ENCODE results near the gene ZNF688. TPM values are rescaled to one million over a fixed set of nuclear protein-coding genes. Genes with fewer than 3 reads are reported as not detected.

Gene ZNF688
- total RNA-seq, 4 donors from 2014 or later: 17.6 to 33.4 (median 23.5) TPM

DNA sequence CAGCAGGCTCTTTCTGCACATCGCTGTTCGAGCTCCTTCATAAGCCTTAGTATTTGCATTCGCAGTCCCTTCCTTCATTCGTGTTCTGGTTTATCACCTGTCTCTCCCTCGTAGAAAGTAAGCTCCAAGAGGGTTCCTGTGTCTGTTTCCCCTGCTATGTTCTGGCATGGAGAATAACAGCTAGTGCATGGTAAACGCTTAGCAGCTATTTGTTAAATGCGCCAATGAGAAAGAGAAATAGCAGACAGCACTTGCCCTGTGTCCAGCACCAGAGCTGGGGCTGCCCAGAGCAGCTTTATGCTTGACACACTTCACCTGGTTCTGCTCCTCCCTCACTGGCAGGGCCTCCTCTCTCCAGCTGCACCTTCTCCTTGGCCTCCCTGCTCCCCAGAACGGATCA lies 5.5 kb downstream of the ZNF688 start:
- Histone ChIP-seq H3K4me1 (peaks cover 13 to 25% (median 20%) of the 10 kb centered on the region in 4 donors), H3K4me3 (no peak overlapping the region), H3K9me3 (no peaks in the 10 kb centered on the region), H3K27me3 (no peaks in the 10 kb centered on the region), H3K27ac (replicated peaks in 1 of 4) (no peak overlapping the region), H3K36me3 (peaks cover 0 to 10% (median 3%) of the 10 kb centered on the region in 4 donors)
- no peak for DNase-seq (ENCODE audit: extremely low spot score)
- TF ChIP-seq, protein P1, sequence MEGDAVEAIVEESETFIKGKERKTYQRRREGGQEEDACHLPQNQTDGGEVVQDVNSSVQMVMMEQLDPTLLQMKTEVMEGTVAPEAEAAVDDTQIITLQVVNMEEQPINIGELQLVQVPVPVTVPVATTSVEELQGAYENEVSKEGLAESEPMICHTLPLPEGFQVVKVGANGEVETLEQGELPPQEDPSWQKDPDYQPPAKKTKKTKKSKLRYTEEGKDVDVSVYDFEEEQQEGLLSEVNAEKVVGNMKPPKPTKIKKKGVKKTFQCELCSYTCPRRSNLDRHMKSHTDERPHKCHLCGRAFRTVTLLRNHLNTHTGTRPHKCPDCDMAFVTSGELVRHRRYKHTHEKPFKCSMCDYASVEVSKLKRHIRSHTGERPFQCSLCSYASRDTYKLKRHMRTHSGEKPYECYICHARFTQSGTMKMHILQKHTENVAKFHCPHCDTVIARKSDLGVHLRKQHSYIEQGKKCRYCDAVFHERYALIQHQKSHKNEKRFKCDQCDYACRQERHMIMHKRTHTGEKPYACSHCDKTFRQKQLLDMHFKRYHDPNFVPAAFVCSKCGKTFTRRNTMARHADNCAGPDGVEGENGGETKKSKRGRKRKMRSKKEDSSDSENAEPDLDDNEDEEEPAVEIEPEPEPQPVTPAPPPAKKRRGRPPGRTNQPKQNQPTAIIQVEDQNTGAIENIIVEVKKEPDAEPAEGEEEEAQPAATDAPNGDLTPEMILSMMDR (IDR thresholded peaks at IDR 0.05): no peak
- no peak for TF ChIP-seq EP300 (IDR thresholded peaks at IDR 0.05)
- TF ChIP-seq POLR2AphosphoS5 (IDR thresholded peaks at IDR 0.05): no peak
- no peak for TF ChIP-seq POLR2A (IDR thresholded peaks at IDR 0.05; ENCODE audit: low read depth)
- WGBS: 58% methylated on average over 8 of the region's 8 CpGs
- intact Hi-C loops (cut with DNase I): no loop called here

DNA sequence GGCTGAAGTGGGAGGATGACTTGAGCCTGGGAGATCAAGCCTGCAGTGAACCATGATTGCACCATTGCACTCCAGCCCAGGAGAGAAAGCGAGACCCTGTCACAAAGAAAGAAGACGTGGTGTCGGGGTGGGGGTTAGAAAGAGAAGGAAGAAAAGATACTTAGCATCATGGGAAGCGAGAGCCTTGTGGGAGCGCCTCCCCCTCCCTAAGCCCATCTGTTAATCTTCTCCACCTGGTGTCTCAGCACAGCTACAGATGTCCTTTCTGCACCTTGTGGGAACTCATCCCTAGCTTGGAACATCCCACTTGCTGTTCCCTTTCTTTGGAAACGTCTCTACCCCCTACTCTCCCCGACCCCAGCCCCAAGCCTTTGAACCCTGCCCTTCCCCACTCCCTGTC lies 6.0 kb downstream of the ZNF688 start:
- no peak for DNase-seq (ENCODE audit: extremely low spot score)
- WGBS: 54% methylated on average over 7 of the region's 7 CpGs
- Histone ChIP-seq H3K4me1 (peaks cover 8 to 25% (median 20%) of the 10 kb centered on the region in 4 donors), H3K9me3 (no peaks in the 10 kb centered on the region), H3K4me3 (no peak overlapping the region), H3K27me3 (no peaks in the 10 kb centered on the region), H3K27ac (replicated peaks in 1 of 4) (no peak overlapping the region), H3K36me3 (peaks cover 0 to 10% (median 3%) of the 10 kb centered on the region in 4 donors)
- TF ChIP-seq POLR2AphosphoS5 (IDR thresholded peaks at IDR 0.05): no peak
- intact Hi-C loops (cut with DNase I): no loop called here

DNA sequence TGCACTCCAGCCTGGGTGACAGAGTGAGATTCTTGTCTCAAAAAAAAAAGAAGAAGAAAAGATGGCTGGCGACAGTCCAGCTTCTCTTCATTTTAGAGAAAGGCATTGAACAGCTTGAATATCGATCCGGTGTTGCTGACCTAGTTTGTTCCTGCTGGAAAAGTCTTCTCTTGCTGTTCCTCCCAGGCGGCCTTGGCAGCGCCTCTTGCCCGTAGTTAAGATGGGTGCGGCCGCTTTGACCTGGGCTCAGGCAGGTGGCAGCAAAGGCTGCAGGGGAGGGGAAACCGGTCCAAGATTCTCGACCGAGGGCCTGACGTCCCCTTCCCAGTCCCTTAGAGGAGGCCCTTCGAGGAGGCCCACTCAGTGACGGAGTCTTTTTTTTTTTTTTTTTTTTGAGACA lies 9.5 kb downstream of the ZNF688 start:
- WGBS: 94% methylated on average over 14 of the region's 14 CpGs
- Histone ChIP-seq H3K27ac (replicated peaks in 1 of 4) (peak overlapping the region; percentile 56 to 72 (median 70)), H3K9me3 (no peaks in the 10 kb centered on the region), H3K27me3 (no peaks in the 10 kb centered on the region), H3K4me3 (peak overlapping the region; percentile 52 to 63 (median 58)), H3K36me3 (no peaks in the 10 kb centered on the region), H3K4me1 (peaks cover under 1 to 32% (median 23%) of the 10 kb centered on the region in 4 donors)
- TF ChIP-seq, protein P1 (IDR thresholded peaks at IDR 0.05): no peak
- TF ChIP-seq EP300 (IDR thresholded peaks at IDR 0.05) (no peak), POLR2A (IDR thresholded peaks at IDR 0.05; ENCODE audit: low read depth) (no peak), POLR2AphosphoS5 (IDR thresholded peaks at IDR 0.05) (no peak)
- no peak for DNase-seq (ENCODE audit: extremely low spot score)
- intact Hi-C loops (cut with DNase I): loop anchor here (5.0 kb wide), 1 partner anchor 70 kb away; no protein-coding TSS in a partner anchor

DNA sequence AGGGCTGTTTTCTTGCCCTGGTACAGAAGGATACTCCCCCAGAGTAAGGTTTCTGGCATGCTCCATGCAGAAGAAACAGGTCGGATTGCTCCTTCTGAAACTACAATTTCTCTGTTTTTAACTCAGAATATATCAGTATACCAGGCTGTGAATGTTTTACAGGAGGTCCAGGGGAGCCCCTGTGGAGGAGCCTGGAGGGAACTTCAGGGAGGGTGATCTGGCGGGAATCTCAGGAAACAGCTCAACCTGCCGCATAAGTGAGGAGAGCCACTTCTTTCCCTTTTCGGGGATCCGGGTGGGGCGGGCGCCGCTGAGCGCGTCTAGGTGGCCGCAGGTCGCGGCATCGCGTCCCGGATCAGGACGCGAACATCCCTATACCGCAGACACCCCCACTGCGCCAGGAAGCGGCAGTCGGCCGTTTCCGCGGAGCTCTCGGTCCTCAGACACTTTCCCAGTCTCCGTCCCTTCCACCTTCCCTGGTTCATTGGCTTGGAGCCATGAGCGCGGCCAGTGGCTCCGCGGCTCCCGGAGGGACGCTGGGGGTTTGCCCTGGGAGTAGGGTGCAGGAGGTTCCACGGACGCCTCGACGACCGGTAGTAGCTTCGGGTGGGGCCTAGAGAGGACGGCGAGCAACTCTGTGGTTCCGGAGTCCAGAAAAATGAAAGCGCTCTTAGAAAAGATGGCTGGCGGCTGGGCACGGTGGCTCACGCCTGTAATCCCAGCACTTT lies 10.3 kb downstream of the ZNF688 start:
- Histone ChIP-seq H3K27me3 (no peaks in the 10 kb centered on the region), H3K36me3 (peaks cover 0 to 3% (median under 1%) of the 10 kb centered on the region in 4 donors), H3K9me3 (no peaks in the 10 kb centered on the region), H3K27ac (replicated peaks in 1 of 4) (peak overlapping the region; percentile 56 to 72 (median 70)), H3K4me1 (peaks cover 8 to 40% (median 31%) of the 10 kb centered on the region in 4 donors), H3K4me3 (peak overlapping the region; percentile 52 to 63 (median 58))
- WGBS: 16% methylated on average over 45 of the region's 46 CpGs
- intact Hi-C loops (cut with DNase I): loop anchor here (5.0 kb wide), 1 partner anchor 71 kb away; no protein-coding TSS in a partner anchor
- TF ChIP-seq, protein P1 (IDR thresholded peaks at IDR 0.05): no peak
- TF ChIP-seq EP300 (IDR thresholded peaks at IDR 0.05) (no peak), POLR2AphosphoS5 (IDR thresholded peaks at IDR 0.05) (no peak), POLR2A (IDR thresholded peaks at IDR 0.05; ENCODE audit: low read depth) (no peak)
- DNase-seq (ENCODE audit: extremely low spot score): no peak

DNA sequence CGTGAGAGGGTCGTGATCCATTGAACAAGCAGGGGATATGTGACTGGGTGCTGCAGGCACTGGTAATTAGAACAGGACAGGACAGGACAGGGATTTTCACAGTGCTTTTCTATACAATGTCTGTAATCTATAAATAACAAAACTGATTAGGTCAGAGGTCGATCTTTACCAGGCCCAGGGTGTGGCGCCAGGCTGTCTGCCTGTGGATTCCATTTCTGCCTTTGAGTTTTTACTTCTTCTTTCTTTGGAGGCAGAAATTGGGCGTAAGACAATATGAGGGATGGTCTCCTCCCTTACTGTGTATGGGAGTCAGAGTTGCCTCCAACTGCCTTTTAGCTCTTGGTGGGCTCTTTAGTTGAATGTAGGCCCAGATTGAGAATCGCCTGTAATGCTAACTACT lies 11.8 kb downstream of the ZNF688 start:
- intact Hi-C loops (cut with DNase I): loop anchor here (5.0 kb wide), 1 partner anchor 73 kb away; no protein-coding TSS in a partner anchor
- WGBS: 95% methylated on average over 6 of the region's 6 CpGs
- Histone ChIP-seq H3K27me3 (no peaks in the 10 kb centered on the region), H3K9me3 (no peaks in the 10 kb centered on the region), H3K36me3 (peaks cover 12 to 18% (median 16%) of the 10 kb centered on the region in 4 donors), H3K4me1 (peaks cover 9 to 47% (median 40%) of the 10 kb centered on the region in 4 donors), H3K4me3 (no peak overlapping the region), H3K27ac (replicated peaks in 1 of 4) (no peak overlapping the region)
- no peak for DNase-seq (ENCODE audit: extremely low spot score)
- no peak for TF ChIP-seq POLR2AphosphoS5 (IDR thresholded peaks at IDR 0.05)
- no peak for TF ChIP-seq EP300 (IDR thresholded peaks at IDR 0.05)
- TF ChIP-seq, protein P1 (IDR thresholded peaks at IDR 0.05): no peak
- no peak for TF ChIP-seq POLR2A (IDR thresholded peaks at IDR 0.05; ENCODE audit: low read depth)
